HEK293 (cell line): ENCODE data around the gene TDRD3.

Experiments used
- CTCF ChIA-PET: fragments of 350-600 bp; formaldehyde crosslinking; extraction: SDS; loops from one replicate; lab custom pipeline; 2021; ENCODE audit warnings: antibody characterized with exemption; lab: Yijun Ruan, JAX
- POLR2A ChIA-PET: fragments of 300-600 bp; formaldehyde crosslinking; extraction: SDS; loops from one replicate; lab custom pipeline; 2020; ENCODE audit warnings: antibody characterized with exemption, inconsistent platforms; lab: Yijun Ruan, JAX
- H3K27ac ChIP-seq: fragments of 200-500 bp; sonication (Bioruptor generic); 2 replicates; pipeline ENCODE4 v1.5.1; 2014; ENCODE audit warnings: low read depth, low read length, control low read depth, inconsistent platforms; ENCODE audit errors: extremely low read depth
- H3K36me3 ChIP-seq, 2 experiments: fragments of 200-500 bp in 1 of 2; sonication (Bioruptor generic) in 1 of 2; 1 replicate in 1 of 2; 2 replicates in 1 of 2; pipeline ENCODE4 v1.5.1; 2014 to 2017; ENCODE audit warnings: inconsistent platforms in 2 of 2, low read length in 2 of 2; ENCODE audit not compliant: control insufficient read depth in 2 of 2, insufficient read depth in 1 of 2
- H3K4me1 ChIP-seq: fragments of 200-500 bp; sonication (Bioruptor generic); 2 replicates; pipeline ENCODE4 v1.5.1; 2014; ENCODE audit warnings: mild to moderate bottlenecking, low read length, inconsistent platforms; ENCODE audit not compliant: control insufficient read depth, insufficient read depth
- H3K4me3 ChIP-seq: 2 replicates; pipeline ENCODE4 v1.5.1; 2011; ENCODE audit warnings: low read depth, mild to moderate bottlenecking, control low read depth, low read length, moderate library complexity
- H3K9me3 ChIP-seq: fragments of 200-500 bp; sonication (Bioruptor generic); 2 replicates; pipeline ENCODE4 v1.5.1; 2014; ENCODE audit warnings: low read depth, low read length, inconsistent platforms; ENCODE audit not compliant: control insufficient read depth, insufficient read depth
- BCL11A ChIP-seq: fragments of 450-650 bp; formaldehyde crosslinking; IDR thresholded peaks from 2 replicates; pipeline ENCODE4 v1.5.1; 2016; ENCODE audit warnings: low read depth, missing biosample characterization, missing genetic modification characterization
- GLI4 ChIP-seq: fragments of 450-650 bp; formaldehyde crosslinking; IDR thresholded peaks from 2 replicates; pipeline ENCODE4 v1.5.1; 2016; ENCODE audit warnings: missing biosample characterization, missing genetic modification characterization
- IKZF3 ChIP-seq: fragments of 450-650 bp; IDR thresholded peaks from 2 replicates; pipeline ENCODE4 v1.5.0; 2018; ENCODE audit warnings: missing biosample characterization, mild to moderate bottlenecking, missing genetic modification characterization, moderate library complexity
- KLF1 ChIP-seq: fragments of 450-650 bp; formaldehyde crosslinking; IDR thresholded peaks from 2 replicates; pipeline ENCODE4 v1.5.1; 2016; ENCODE audit warnings: missing biosample characterization, missing genetic modification characterization
- KLF7 ChIP-seq: fragments of 450-650 bp; formaldehyde crosslinking; IDR thresholded peaks from 2 replicates; pipeline ENCODE4 v1.5.1; 2016; ENCODE audit warnings: missing biosample characterization, missing genetic modification characterization, borderline replicate concordance
- REPIN1 ChIP-seq: fragments of 450-650 bp; formaldehyde crosslinking; IDR thresholded peaks from 2 replicates; pipeline ENCODE4 v1.5.1; 2017; ENCODE audit warnings: missing biosample characterization, missing genetic modification characterization, low read depth
- TCF7L2 ChIP-seq: IDR thresholded peaks from 2 replicates; pipeline ENCODE4 v1.6.1; 2011; ENCODE audit warnings: low read depth, mild to moderate bottlenecking, inconsistent platforms, low read length, moderate library complexity, borderline replicate concordance
- ZNF10 ChIP-seq: fragments of 450-650 bp; formaldehyde crosslinking; IDR thresholded peaks from 2 replicates; pipeline ENCODE4 v1.5.1; 2017; ENCODE audit warnings: missing biosample characterization, missing genetic modification characterization
- ZNF16 ChIP-seq: fragments of 450-650 bp; formaldehyde crosslinking; IDR thresholded peaks from 2 replicates; pipeline ENCODE4 v1.5.1; 2016; ENCODE audit warnings: low read depth, missing biosample characterization, missing genetic modification characterization
- ZNF202 ChIP-seq: fragments of 450-650 bp; formaldehyde crosslinking; IDR thresholded peaks from 2 replicates; pipeline ENCODE4 v1.5.1; 2016; ENCODE audit warnings: missing biosample characterization, missing genetic modification characterization, borderline replicate concordance
- ZNF221 ChIP-seq: fragments of 450-650 bp; formaldehyde crosslinking; IDR thresholded peaks from 2 replicates; pipeline ENCODE4 v1.5.1; 2017; ENCODE audit warnings: missing biosample characterization, missing genetic modification characterization, borderline replicate concordance
- ZNF391 ChIP-seq: fragments of 450-650 bp; formaldehyde crosslinking; IDR thresholded peaks from 2 replicates; pipeline ENCODE4 v1.5.1; 2016; ENCODE audit warnings: low read depth, missing biosample characterization, missing genetic modification characterization, borderline replicate concordance
- ZNF416 ChIP-seq: fragments of 450-650 bp; formaldehyde crosslinking; IDR thresholded peaks from 2 replicates; pipeline ENCODE4 v1.5.1; 2016; ENCODE audit warnings: missing biosample characterization, missing genetic modification characterization
- ZNF530 ChIP-seq: fragments of 450-650 bp; formaldehyde crosslinking; IDR thresholded peaks from 2 replicates; pipeline ENCODE4 v1.5.1; 2016; ENCODE audit warnings: low read depth, missing biosample characterization, missing genetic modification characterization
- ZNF571 ChIP-seq: fragments of 450-650 bp; formaldehyde crosslinking; IDR thresholded peaks from 2 replicates; pipeline ENCODE4 v1.5.0; 2017; ENCODE audit warnings: missing biosample characterization, missing genetic modification characterization
- ZNF600 ChIP-seq: fragments of 450-650 bp; formaldehyde crosslinking; IDR thresholded peaks from 2 replicates; pipeline ENCODE4 v1.5.1; 2016; ENCODE audit warnings: missing biosample characterization, missing genetic modification characterization
- ZNF670 ChIP-seq: fragments of 450-650 bp; formaldehyde crosslinking; IDR thresholded peaks from 2 replicates; pipeline ENCODE4 v1.5.1; 2016; ENCODE audit warnings: missing biosample characterization, missing genetic modification characterization, low read depth
- ZNF677 ChIP-seq: fragments of 450-650 bp; IDR thresholded peaks from 2 replicates; pipeline ENCODE4 v1.5.0; 2018; ENCODE audit warnings: missing biosample characterization, mild to moderate bottlenecking, missing genetic modification characterization, moderate library complexity
- ZNF76 ChIP-seq: fragments of 450-650 bp; formaldehyde crosslinking; IDR thresholded peaks from 2 replicates; pipeline ENCODE4; 2016; ENCODE audit warnings: low read depth, missing biosample characterization, missing genetic modification characterization, borderline replicate concordance
- ZNF837 ChIP-seq: fragments of 450-650 bp; formaldehyde crosslinking; IDR thresholded peaks from 2 replicates; pipeline ENCODE4 v1.5.1; 2016; ENCODE audit warnings: missing biosample characterization, missing genetic modification characterization
- TF ChIP-seq, protein P1 (sequence below): fragments of 450-650 bp; formaldehyde crosslinking; optimal IDR thresholded peaks from 2 replicates; pipeline ENCODE3; 2016; ENCODE audit warnings: missing biosample characterization, mild to moderate bottlenecking, missing genetic modification characterization
- TF ChIP-seq, protein P2 (sequence below): fragments of 450-650 bp; formaldehyde crosslinking; IDR thresholded peaks from 2 replicates; pipeline ENCODE4 v1.5.1; 2017; ENCODE audit warnings: missing biosample characterization, missing genetic modification characterization
- TF ChIP-seq, protein P3 (sequence below): fragments of 450-650 bp; formaldehyde crosslinking; IDR thresholded peaks from 2 replicates; pipeline ENCODE4 v1.5.1; 2017; ENCODE audit warnings: missing biosample characterization, missing genetic modification characterization

TDRD3 gene

DNA sequence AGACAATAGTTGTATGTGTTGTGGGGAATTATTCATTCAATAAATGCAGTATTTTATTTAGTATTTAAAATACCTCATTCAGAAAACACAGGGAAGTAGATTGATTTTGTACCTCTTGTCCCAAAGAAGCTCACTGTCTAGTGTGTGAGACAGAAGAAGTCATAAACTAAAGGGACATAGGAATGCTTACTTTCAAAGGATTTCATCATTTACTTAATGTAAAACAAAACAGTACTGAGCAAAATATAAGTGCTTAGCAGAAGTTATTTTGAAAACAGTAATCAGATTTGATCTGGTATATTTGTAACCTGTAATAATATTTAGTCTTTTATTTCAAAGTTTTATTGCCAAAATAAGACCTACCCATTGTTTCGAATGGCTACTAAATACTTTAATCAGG, 117.9 kb downstream of the TDRD3 start (continued):
- no peak for TF ChIP-seq ZNF600 (tag by site-specific recombination)
- no peak for TF ChIP-seq ZNF416 (tag by site-specific recombination)
- no peak for TF ChIP-seq REPIN1 (tag by site-specific recombination)

DNA sequence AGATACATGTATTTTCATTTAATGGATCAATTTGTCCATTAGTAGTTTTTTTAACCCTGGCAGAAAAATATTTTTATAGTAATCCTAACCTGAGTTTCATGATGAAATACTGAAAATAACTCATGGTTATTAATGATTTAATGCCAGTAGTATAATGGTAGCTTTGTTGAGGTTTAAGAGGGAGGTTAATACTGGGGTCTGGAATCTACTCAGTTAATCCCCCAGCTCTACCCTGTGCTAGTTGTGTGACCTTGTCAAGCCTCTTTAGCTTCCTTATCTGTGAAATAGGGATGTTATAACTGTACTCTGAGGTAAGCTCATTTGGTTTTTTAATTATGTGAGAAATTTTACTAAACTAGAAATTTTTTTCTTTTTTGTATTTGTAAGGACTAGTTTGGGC, 122.5 kb downstream of the TDRD3 start:
- ChIA-PET POLR2A (no interaction called here), CTCF (interaction anchor here (0.6 kb wide), 1 partner anchor 107 kb away, joined by 4 read pairs; no protein-coding TSS in a partner anchor)
- Histone ChIP-seq H3K27ac (no peak overlapping the region), H3K4me1 (no peaks in the 10 kb centered on the region), H3K9me3 (no peaks in the 10 kb centered on the region), H3K36me3 (no peaks in the 10 kb centered on the region), H3K4me3 (no peak overlapping the region)
- TF ChIP-seq KLF7 (tag by site-specific recombination): no peak
- TF ChIP-seq ZNF202 (tag by site-specific recombination): no peak

DNA sequence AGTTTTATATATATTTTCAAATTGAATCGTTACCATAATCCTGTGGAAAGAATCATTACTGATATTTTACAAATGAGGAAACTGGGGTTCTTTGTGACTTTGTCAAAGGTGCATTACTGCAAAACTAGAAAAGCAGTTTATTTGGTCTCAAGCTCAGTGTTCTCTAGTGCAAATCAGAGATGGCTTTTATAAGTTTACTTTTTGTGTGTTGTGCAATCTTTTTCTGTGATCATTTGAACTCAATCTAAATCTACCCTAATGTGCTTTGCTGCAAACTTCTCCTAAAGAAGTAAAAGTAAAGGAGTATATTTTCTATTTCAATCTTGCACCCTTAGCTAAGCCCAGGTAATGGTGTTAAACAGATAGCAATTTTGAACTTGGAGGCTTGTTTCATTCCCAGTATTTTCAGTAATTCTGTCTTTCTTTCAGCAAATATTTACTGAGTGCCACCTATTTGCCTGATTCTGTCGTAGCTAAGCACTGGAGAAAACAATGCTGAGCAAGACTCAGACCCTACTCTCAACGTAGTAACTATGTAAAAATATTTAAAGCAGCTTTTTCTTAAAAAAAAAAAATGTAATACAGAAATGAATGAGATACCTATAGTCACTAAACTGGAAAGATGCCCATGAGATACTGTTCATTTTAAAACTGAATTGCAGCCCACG, 124.0 kb downstream of the TDRD3 start:
- no peaks in the 10 kb centered on the region for H3K36me3 ChIP-seq
- POLR2A ChIA-PET: no interaction called here
- TF ChIP-seq ZNF530 (no peak), ZNF837 (tag by site-specific recombination) (no peak), ZNF571 (tag by site-specific recombination) (no peak), KLF1 (tag by site-specific recombination) (no peak), IKZF3 (tag by site-specific recombination) (no peak), ZNF10 (tag by site-specific recombination) (no peak), ZNF391 (no peak), BCL11A (tag by site-specific recombination) (no peak), ZNF677 (no peak), TCF7L2 (no peak), GLI4 (tag by site-specific recombination) (no peak)
- TF ChIP-seq, protein P1, sequence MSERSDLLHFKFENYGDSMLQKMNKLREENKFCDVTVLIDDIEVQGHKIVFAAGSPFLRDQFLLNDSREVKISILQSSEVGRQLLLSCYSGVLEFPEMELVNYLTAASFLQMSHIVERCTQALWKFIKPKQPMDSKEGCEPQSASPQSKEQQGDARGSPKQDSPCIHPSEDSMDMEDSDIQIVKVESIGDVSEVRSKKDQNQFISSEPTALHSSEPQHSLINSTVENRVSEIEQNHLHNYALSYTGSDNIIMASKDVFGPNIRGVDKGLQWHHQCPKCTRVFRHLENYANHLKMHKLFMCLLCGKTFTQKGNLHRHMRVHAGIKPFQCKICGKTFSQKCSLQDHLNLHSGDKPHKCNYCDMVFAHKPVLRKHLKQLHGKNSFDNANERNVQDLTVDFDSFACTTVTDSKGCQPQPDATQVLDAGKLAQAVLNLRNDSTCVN (tag by site-specific recombination): no peak
- TF ChIP-seq, protein P2, sequence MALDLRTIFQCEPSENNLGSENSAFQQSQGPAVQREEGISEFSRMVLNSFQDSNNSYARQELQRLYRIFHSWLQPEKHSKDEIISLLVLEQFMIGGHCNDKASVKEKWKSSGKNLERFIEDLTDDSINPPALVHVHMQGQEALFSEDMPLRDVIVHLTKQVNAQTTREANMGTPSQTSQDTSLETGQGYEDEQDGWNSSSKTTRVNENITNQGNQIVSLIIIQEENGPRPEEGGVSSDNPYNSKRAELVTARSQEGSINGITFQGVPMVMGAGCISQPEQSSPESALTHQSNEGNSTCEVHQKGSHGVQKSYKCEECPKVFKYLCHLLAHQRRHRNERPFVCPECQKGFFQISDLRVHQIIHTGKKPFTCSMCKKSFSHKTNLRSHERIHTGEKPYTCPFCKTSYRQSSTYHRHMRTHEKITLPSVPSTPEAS (tag by site-specific recombination): no peak
- H3K9me3 ChIP-seq: no peaks in the 10 kb centered on the region
- H3K4me3 ChIP-seq: no peak overlapping the region
- CTCF ChIA-PET: no interaction called here
- H3K27ac ChIP-seq: no peak overlapping the region
- no peaks in the 10 kb centered on the region for H3K4me1 ChIP-seq

DNA sequence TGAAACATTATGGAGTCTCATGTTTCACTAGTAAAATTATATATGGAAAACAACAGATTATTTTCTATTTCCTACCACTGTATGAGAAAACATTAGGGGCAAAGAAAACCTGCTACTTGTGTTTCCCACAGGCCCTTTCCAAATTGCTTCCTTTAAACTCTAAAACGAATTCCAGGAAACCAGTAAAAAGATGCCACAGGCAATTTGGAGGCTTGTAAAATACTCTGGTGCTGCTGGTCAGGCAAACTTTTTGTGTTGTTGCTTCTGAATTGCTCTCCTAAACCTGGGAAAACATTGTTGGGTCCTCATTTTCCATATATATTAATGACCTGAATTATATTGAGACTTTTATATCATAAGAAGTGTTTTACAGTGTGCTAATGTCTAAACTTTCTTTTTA, 141.5 kb downstream of the TDRD3 start:
- CTCF ChIA-PET: no interaction called here
- Histone ChIP-seq H3K36me3 (no peaks in the 10 kb centered on the region), H3K4me3 (no peak overlapping the region), H3K9me3 (no peaks in the 10 kb centered on the region), H3K4me1 (no peaks in the 10 kb centered on the region), H3K27ac (no peak overlapping the region)
- TF ChIP-seq, protein P3, sequence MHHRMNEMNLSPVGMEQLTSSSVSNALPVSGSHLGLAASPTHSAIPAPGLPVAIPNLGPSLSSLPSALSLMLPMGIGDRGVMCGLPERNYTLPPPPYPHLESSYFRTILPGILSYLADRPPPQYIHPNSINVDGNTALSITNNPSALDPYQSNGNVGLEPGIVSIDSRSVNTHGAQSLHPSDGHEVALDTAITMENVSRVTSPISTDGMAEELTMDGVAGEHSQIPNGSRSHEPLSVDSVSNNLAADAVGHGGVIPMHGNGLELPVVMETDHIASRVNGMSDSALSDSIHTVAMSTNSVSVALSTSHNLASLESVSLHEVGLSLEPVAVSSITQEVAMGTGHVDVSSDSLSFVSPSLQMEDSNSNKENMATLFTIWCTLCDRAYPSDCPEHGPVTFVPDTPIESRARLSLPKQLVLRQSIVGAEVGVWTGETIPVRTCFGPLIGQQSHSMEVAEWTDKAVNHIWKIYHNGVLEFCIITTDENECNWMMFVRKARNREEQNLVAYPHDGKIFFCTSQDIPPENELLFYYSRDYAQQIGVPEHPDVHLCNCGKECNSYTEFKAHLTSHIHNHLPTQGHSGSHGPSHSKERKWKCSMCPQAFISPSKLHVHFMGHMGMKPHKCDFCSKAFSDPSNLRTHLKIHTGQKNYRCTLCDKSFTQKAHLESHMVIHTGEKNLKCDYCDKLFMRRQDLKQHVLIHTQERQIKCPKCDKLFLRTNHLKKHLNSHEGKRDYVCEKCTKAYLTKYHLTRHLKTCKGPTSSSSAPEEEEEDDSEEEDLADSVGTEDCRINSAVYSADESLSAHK (tag by site-specific recombination): no peak
- TF ChIP-seq ZNF221 (tag by site-specific recombination) (no peak), ZNF670 (tag by site-specific recombination) (no peak), ZNF76 (tag by site-specific recombination) (no peak), ZNF16 (tag by site-specific recombination) (no peak)
- POLR2A ChIA-PET: no interaction called here
